HG03442 (cell line): ENCODE measurements around the gene ACTL6A.
"Not testable (repeated sequence)": the region's sequence is repeated elsewhere in the genome, so short reads cannot be mapped to it uniquely, and the experiment has no call there.

Experiments
- ATAC-seq: cut with Tn5 transposase; IDR thresholded peaks from one replicate; pipeline ENCODE4 v1.9.1; 2021; ENCODE audit warnings: mild to moderate bottlenecking, moderate library complexity; ENCODE audit not compliant: unreplicated experiment

ACTL6A gene

GRCh38 chr3:179562591-179563270 lies at the start of gene ACTL6A:
TSS of gene ACTL6A (plus strand) at chr3:179562926. CDS start at chr3:179563093, 167 bp downstream.
- peak; percentile 96 for ATAC-seq

DNA sequence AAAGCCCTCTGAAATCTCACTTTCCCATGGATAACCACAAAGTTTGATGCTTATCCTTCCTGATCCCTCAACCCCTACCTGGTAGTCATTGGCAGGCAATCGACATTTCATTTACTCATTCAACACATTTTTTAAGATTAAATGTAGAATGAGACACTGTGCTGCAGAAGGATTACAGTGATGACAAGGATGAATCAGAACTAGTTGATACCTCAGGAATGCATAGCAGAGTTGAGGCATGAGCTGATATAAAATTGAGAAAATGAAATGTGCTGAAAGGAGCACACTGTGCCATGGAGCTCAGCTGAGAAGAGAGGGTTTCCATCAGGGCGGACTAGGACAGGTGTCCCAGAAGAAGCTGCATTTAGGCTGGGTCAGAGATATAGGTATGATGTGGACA lies 48.9 kb upstream of the ACTL6A start:
- ATAC-seq = no peak

GRCh38 chr3:179516461-179517251 lies 46.1 kb upstream of the ACTL6A start:
- not testable (repeated sequence) for ATAC-seq

GRCh38 chr3:179526482-179526881 lies 36.2 kb upstream of the ACTL6A start:
- ATAC-seq = no peak

- no peak for ATAC-seq
Observed at GRCh38 chr3:179526989-179527391, 35.7 kb upstream of the ACTL6A start.

DNA sequence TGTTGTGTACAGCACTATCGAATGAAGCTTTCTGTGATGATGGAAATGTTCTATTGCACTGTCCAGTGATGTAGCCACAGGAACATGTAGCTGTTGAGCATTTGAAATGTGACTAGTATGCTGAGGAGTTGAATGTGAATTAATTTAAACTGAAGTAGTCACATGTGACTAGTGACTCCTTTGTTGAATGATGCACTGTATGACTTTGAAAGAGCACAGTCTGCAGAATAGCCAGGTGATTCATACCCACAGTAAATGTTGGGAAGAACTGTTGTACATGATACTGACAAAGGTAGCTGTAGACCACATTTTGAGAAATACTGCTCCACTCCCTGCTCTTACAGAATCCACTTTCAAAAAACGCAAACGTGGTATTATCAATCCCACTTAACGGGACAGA lies 34.0 kb upstream of the ACTL6A start:
- no peak for ATAC-seq

GRCh38 chr3:179531576-179531975 lies 31.1 kb upstream of the ACTL6A start:
- ATAC-seq = no peak

- ATAC-seq = no peak
Observed at GRCh38 chr3:179533274-179533673, 29.5 kb upstream of the ACTL6A start.

- no peak for ATAC-seq
Observed at GRCh38 chr3:179536256-179536655, 26.5 kb upstream of the ACTL6A start.

GRCh38 chr3:179541094-179541493 lies 21.6 kb upstream of the ACTL6A start:
- no peak for ATAC-seq

DNA sequence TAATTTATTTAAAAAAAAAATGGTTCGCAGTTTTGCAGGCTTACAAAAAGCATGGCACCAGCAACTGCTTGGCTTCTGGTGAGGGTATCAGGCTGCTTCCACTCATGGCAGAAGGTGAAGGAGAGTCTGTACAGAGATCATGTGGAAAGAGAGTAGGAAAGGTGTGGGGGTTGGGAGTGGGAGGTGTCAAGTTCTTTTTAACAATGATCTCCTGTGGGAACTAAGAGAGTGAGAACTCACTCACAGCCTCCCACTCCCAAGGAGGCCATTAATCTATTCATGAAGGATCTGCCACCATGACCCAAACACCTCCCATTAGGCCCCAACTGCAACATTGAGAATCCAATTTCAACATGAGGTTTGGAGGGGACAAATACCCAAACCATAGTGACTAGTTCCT lies 21.1 kb upstream of the ACTL6A start:
- no peak for ATAC-seq

DNA sequence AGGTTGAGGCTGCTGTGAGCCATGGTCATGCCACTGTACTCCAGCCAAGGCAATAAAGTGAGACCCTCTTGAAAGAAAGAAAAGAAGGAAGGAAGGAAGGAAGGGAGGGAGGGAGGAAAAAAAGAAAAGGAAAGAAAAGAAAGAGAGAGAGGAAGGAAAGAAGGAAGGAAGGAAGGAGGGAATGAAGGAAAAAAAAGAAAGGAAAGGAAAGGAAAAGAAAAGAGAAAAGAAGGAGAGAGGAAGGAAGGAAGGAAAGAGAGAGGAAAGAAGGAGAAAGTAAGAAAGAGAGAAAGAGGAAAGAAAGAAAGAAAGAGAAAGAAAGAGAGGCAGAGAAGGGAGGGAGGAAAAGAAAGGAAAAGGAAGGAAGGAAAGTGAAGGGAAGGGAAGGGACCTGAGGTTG lies 20.4 kb upstream of the ACTL6A start:
- ATAC-seq = no peak

DNA sequence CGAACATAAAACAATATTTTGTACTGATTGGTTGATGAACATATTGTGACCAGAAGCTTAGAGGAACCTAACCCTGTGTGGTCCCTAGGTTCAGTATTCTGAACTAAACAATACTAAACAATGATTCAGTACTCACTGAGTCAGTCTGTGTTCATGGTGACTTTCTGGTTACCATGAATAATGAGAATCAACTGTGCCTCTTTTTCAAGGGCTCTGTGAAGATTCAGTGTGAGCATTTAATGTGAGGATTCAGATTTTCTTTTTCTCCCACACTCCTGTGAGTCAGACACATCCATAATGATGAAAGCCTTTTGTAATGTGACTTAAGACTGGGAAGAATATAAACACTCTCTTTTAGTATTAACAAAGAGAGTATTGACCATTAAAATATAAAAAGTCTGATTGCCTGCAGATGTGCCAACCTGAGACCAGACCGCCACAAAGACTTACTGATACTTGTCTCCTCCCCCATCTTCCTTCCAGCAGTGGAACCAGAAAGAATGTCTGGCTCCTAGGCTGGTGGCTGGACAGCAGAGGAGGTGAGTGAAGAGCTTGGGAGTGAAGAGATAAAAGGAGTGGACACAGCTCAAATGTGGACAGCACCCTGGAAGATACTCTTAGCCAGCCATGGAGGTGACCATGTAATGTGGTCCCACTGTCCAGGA lies 17.6 kb upstream of the ACTL6A start:
- ATAC-seq = no peak

GRCh38 chr3:179546814-179547241 lies 15.9 kb upstream of the ACTL6A start:
- peak; percentile 43 for ATAC-seq

DNA sequence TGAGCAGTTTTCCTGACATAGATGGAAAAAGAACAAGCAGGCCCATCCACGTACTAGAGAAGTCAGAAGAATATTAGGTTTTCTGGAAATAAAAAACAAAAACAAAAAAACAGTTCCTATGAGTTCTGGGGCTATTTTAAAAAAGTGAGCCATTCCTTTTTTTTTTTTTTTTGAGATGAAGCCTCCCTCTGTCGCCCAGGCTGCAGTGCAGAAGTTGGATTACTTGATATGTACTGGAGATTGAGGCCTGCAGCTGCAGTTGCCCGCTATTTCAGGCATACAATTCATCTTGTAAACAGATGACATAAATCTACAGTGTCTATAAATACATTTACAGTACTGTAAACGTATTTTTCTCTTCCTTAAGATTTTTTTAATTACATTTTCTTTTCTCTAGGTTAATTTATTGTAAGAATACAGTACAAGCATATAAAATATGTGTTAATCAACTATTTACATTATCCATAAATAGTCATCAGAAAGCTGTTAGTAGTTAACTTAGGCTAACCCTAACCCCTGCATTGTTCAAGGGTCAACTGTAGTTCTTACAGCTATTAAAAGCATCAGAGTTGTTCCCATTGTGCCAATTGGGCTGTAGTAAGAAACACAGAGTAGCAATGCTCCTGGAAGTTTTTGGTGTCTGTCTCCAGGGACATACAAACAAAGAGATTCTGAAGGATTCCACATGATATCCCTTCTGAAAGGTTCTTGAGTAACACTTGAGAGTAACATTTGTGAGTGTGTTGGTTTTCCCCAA lies 11.2 kb upstream of the ACTL6A start:
- ATAC-seq = no peak

DNA sequence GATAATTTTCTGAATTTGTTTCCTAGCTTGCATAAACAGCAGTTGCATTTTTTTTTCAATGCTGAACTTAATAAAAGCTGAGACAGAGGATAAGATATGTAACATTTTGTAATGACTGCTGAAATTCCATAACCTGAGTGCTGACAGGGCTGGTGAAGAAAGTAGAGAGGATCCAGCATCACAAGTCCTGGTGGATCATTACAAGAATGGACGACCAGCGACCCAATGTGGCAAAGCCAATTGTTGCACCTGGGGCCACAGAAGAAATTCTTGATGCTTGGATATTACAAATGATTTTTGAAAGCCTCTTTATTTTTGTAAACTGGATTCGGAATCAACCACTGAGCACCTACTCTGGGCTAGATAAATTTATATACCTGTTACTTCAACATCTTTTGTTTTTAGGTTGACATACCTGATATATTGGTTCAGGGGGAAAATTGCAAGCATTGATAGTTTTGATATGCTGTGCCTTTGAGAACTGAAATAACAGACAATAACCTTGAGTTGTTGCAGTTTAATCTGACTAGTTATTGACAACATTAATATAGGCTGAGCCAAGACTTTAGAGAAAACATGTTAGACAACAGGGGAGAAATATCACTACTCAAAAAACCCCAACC lies 3.9 kb upstream of the ACTL6A start:
- ATAC-seq = no peak

- no peak for ATAC-seq
Observed at GRCh38 chr3:179560791-179561190, 1.9 kb upstream of the ACTL6A start.

DNA sequence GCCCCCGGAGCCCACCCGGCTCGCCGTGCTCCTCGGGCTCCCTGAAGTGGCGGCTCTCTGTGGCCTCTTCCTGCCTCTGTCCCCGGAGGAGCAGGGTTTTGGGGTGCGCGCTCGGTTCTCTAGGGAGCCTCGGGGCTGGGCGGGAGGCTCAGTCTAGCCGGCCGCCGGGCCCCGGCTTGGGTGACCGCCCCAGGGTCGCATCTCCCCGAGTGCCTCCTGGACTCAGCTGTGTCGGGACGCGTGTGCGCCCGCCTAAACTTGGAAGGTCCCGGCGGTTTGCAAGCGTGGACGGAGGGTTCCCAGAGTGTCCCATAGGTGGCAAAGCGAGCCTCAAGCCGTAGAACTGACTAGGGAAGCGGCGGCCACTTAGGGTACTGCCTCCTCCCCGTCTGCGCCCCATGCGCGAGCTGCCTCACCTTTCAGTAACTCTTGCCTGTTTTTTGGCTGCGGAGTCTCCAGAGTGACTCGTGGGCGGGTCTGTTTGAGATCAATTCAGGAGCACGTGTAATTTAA lies 601 bp downstream of the ACTL6A start:
- peak; percentile 43 for ATAC-seq

DNA sequence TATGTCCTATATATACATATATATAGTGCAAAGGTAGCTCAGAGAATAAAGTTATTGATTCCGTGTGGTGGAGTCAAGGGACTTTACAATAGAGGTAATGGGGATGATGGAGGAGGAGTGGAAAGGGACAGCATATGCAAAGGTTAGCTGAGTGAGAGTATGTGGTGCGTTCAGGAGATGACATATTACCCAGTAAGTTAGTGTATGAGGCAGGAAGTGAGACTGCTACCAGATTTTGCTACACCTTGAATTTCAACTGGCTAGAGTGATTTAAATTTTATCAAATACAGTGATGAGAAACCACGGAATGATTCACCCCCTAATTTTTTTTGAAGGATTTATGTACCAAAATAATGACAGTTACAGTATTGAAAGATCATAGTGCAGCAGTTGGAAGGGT lies 2.8 kb downstream of the ACTL6A start:
- no peak for ATAC-seq

DNA sequence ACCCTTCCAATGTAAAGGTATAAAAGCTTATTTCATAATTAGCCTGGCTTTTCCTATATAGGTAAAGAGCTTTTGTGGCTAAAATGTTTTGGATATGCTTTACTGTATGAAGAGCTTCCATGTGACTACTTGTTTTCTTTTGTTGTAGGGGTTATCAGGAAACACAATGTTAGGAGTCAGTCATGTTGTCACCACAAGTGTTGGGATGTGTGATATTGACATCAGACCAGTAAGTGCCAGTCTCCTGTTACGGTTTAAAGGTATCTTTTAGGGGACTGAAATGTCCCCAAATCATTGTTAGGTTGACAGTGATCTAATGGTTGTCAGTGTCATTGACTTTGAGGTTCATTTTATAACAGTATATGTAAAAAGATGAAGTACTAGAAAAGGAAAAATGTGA lies 18.3 kb downstream of the ACTL6A start:
- no peak for ATAC-seq
